GM12878 (cell line): ENCODE data around the gene FAM221B. TPM values are rescaled to one million over a fixed set of nuclear protein-coding genes. Genes with fewer than 3 reads are reported as not detected.

ENCODE experiments used
- ATAC-seq: fragments of 200-7000 bp; cut with Tn5 transposase; 3 replicates; pipeline ENCODE4 v1.9.1; 2020; ENCODE audit warnings: mild to moderate bottlenecking, moderate library complexity
- BruUV-seq: library from RNA; stranded (reverse); fragments of 400-500 nt; replicated peaks from 2 replicates; lab custom pipeline; 2021; lab: Mats Ljungman, UMichigan
- CTCF ChIA-PET: fragments of 300-600 bp; sonication (Branson Sonifier 250); formaldehyde crosslinking; extraction: SDS; loops from one replicate; lab custom pipeline; 2021; ENCODE audit warnings: inconsistent platforms; lab: Yijun Ruan, JAX
- POLR2A ChIA-PET: fragments of 350-600 bp; formaldehyde crosslinking; extraction: SDS; loops from one replicate; lab custom pipeline; 2021; ENCODE audit warnings: inconsistent platforms; lab: Charles Lee
- RAD21 ChIA-PET: fragments of 300-600 bp; sonication (Branson Sonifier 250); formaldehyde crosslinking; loops from one replicate; lab custom pipeline; 2023; ENCODE audit warnings: antibody characterized with exemption; ENCODE audit not compliant: unreplicated experiment; lab: Charles Lee
- SMC1A ChIA-PET: fragments of 300-600 bp; sonication (Branson Sonifier 250); formaldehyde crosslinking; loops from one replicate; lab custom pipeline; 2023; ENCODE audit not compliant: unreplicated experiment, uncharacterized antibody; lab: Charles Lee
- DNase-seq: peaks from one replicate; pipeline ENCODE4 v3.0.0-alpha.2; 2011; ENCODE audit warnings: low read depth, low spot score
- FAIRE-seq: peaks from 3 replicates; lab custom pipeline; 2011; peaks lifted over from hg19 to GRCh38; lab: Jason Lieb, UNC
- H2AFZ ChIP-seq: 2 replicates; pipeline ENCODE4 v1.6.0; 2011; ENCODE audit warnings: low read depth, low read length, control low read depth; ENCODE audit not compliant: control insufficient read depth
- H3K27ac ChIP-seq: 2 replicates; pipeline ENCODE4 v1.5.1; 2011; ENCODE audit warnings: control low read depth; ENCODE audit not compliant: control insufficient read depth, insufficient read depth
- H3K27me3 ChIP-seq, 2 experiments: replicated peaks in 1 of 2; 2 replicates each; pipeline versions ENCODE4 v1.6.0 to v1.6.1; 2011; ENCODE audit warnings: low read length in 1 of 2; ENCODE audit not compliant: control insufficient read depth in 2 of 2, insufficient read depth in 2 of 2
- H3K36me3 ChIP-seq, 2 experiments: 2 replicates each; pipeline ENCODE4 v1.5.1; 2011; ENCODE audit warnings: low read length in 1 of 2; ENCODE audit not compliant: control insufficient read depth in 2 of 2, insufficient read depth in 2 of 2
- H3K4me1 ChIP-seq: 2 replicates; pipeline ENCODE4 v1.6.1; 2011; ENCODE audit warnings: mild to moderate bottlenecking, low read length, moderate library complexity, mixed read lengths; ENCODE audit not compliant: control insufficient read depth, insufficient read depth
- H3K4me2 ChIP-seq: 2 replicates; pipeline ENCODE4 v1.6.0; 2011; ENCODE audit warnings: control low read depth; ENCODE audit not compliant: control insufficient read depth, insufficient read depth
- H3K4me3 ChIP-seq: fragments of 200-600 bp; sonication (generic); 2 replicates; pipeline ENCODE4 v1.5.1; 2016
- H3K79me2 ChIP-seq: 2 replicates; pipeline ENCODE4 v1.6.0; 2011; ENCODE audit warnings: low read length; ENCODE audit not compliant: control insufficient read depth, insufficient read depth
- H3K9ac ChIP-seq: 2 replicates; pipeline ENCODE4 v1.8.0; 2011; ENCODE audit warnings: low read length, control low read depth, mixed read lengths; ENCODE audit not compliant: control insufficient read depth, insufficient read depth
- H3K9me3 ChIP-seq: replicated peaks from 3 replicates; pipeline ENCODE4 v1.5.1; 2011; ENCODE audit warnings: mild to moderate bottlenecking, low read length; ENCODE audit not compliant: control insufficient read depth, insufficient read depth
- H4K20me1 ChIP-seq: 2 replicates; pipeline ENCODE4 v1.6.0; 2011; ENCODE audit not compliant: control insufficient read depth, insufficient read depth
- CHD2 ChIP-seq: IDR thresholded peaks from 2 replicates; pipeline ENCODE4 v1.6.1; 2011; ENCODE audit warnings: low read depth, low read length, improper control_type of control experiment, borderline replicate concordance
- DPF2 ChIP-seq: fragments of 450-650 bp; IDR thresholded peaks from 2 replicates; pipeline ENCODE4 v1.6.1; 2017; ENCODE audit warnings: mild to moderate bottlenecking
- GABPA ChIP-seq: IDR thresholded peaks from 2 replicates; pipeline ENCODE4 v1.6.1; 2014; ENCODE audit warnings: antibody characterized with exemption, low read depth, mild to moderate bottlenecking, inconsistent platforms
- IKZF1 ChIP-seq: fragments of 450-650 bp; conservative IDR thresholded peaks from 2 replicates; pipeline ENCODE4 v1.6.1; 2017; ENCODE audit warnings: antibody characterized with exemption, mild to moderate bottlenecking
- SPI1 ChIP-seq: IDR thresholded peaks from 2 replicates; pipeline ENCODE4 v1.6.1; 2011; ENCODE audit warnings: low read depth, mild to moderate bottlenecking, low read length, moderate library complexity, borderline replicate concordance; ENCODE audit not compliant: insufficient read depth
- SRF ChIP-seq, 2 experiments: IDR thresholded peaks; 2 replicates each; pipeline ENCODE4 v1.6.1; 2011; ENCODE audit warnings: low read depth in 2 of 2, low read length in 2 of 2, mild to moderate bottlenecking in 1 of 2, moderate library complexity in 1 of 2
- STAT3 ChIP-seq: IDR thresholded peaks from 2 replicates; pipeline ENCODE4 v1.6.1; 2011; ENCODE audit warnings: low read depth, low read length, improper control_type of control experiment
- TARDBP ChIP-seq: IDR thresholded peaks from 2 replicates; pipeline ENCODE4 v1.6.1; 2016; ENCODE audit warnings: borderline replicate concordance
- ZNF217 ChIP-seq: fragments of 450-650 bp; IDR thresholded peaks from 2 replicates; pipeline ENCODE4 v1.6.1; 2017; ENCODE audit warnings: antibody characterized with exemption, mild to moderate bottlenecking
- WGBS: methylation state at CpG from one replicate; pipeline ENCODE4 v1.1.6; 2016; ENCODE audit warnings: low lambda C conversion rate; ENCODE audit not compliant: insufficient replicate concordance, insufficient coverage; ENCODE audit errors: missing lambda C conversion rate; 5-methylcytosine and 5-hydroxymethylcytosine counted together
- in situ Hi-C: fragments of 300-500 bp; cut with MboI; formaldehyde crosslinking; loops from 9 replicates; pipeline ENCODE4 v1.14.3; 2018; ENCODE audit warnings: mixed read lengths
- intact Hi-C: fragments of 100-400 bp; cut with micrococcal nuclease; formaldehyde crosslinking; loops from one replicate; pipeline ENCODE4 v1.14.2; 2022; ENCODE audit not compliant: unreplicated experiment
- polyA plus RNA-seq, 11 experiments: library from polyadenylated mRNA; depleted of rRNA in 4 of 11; unstranded in 6 of 11; stranded (reverse) in 5 of 11; fragments of >200 nt; fragmentation: Nextera tagmentation in 4 of 11; fragmentation: Illumina TruSeq in 1 of 11; extraction: Ambion mirVana in 4 of 11; extraction: Trizol in 1 of 11; gene quantifications; 1 replicate in 1 of 11; 2 replicates in 10 of 11; pipeline versions ENCODE4 v1.2.1 to v1.2.3, GENCODE V29; 2011 to 2016; ENCODE audit warnings: inconsistent platforms in 2 of 11, missing spikeins in 2 of 11, low read depth in 1 of 11
- total RNA-seq, 4 experiments: library from RNA; depleted of rRNA in 3 of 4; stranded (reverse); fragments of >200 nt in 3 of 4; fragmentation: Illumina TruSeq in 1 of 4; extraction: Trizol in 1 of 4; gene quantifications; 2 replicates each; pipeline versions ENCODE4 v1.2.1 to v1.2.3, GENCODE V29; 2013 to 2021
- TF ChIP-seq, protein P1 (sequence below): IDR thresholded peaks from 2 replicates; pipeline ENCODE4 v1.6.1; 2011; ENCODE audit warnings: low read depth, low read length, improper control_type of control experiment, borderline replicate concordance
- TF ChIP-seq, protein P2 (sequence below): fragments of 450-650 bp; IDR thresholded peaks from 2 replicates; pipeline ENCODE4 v1.6.1; 2016; ENCODE audit warnings: mild to moderate bottlenecking, moderate library complexity, borderline replicate concordance

The FAM221B gene
- total and polyA plus RNA-seq, 10 of the 15 experiments (the other 5 are each of a cell fraction or from before 2014, with no cell fraction given) = 0.02 to 0.12 (median 0.04) TPM; not detected in 5

DNA sequence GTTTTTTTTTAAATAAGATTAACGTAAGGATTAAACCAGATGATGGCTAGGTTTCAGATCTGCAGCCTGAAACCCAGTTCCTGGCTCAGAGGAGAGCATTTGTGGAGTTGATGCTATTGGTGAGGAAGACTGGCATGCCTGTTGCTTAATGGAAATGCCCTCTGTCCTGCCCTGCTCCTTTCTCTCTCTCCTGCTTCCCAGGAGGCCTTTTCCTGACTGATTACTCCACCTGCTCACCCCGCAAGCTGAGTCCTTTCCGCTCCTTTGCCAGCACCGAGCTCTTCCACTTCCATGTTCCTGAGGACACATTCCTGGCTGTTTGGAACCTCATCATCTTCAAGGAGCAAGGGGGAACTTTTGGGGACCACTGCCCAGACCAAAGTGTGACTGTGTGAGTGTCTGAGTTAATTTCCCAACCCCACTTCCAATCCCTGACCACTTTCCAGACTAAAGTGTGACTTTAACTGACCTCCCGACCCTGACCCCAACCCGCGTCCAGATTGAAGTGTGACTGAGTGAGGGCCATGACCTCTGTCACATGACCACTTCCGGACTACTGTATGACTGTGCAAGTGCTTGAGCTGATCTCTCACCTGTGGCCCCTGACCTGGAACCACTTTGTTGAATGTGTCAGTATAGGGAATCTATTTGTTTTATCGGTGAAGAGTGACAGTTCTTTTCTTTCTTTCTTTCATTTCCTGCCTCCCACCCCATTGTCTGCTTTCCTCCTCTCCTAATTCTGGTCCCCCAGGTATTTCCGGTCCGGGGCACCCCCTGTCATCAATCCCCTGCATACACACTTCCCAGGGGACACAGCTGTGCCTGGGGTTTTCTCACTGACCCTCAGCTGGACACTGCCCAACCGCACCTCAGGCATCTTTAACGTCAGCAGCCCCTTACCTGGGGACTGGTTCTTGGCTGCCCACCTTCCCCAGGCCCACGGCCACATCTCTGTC, 6.0 kb upstream of the FAM221B start:
- intact Hi-C loops (loop anchor here (1.0 kb wide), 1 partner anchor 8 kb away; no protein-coding TSS in a partner anchor), in situ Hi-C loops (no loop called here)
- H3K9ac ChIP-seq = peak overlapping the region; percentile 29; the same call in 1 of the 2 replicates
- H3K9me3 ChIP-seq = no peaks in the 10 kb centered on the region
- SMC1A ChIA-PET = interaction anchor here (0.6 to 8.9 kb wide), 10 partner anchors 8 to 106 kb away, joined by 3 to 118 read pairs (median 5); partner anchors contain the start of gene SPAG8
- H2AFZ ChIP-seq = peak overlapping the region; percentile 24
- no peaks in the 10 kb centered on the region for H4K20me1 ChIP-seq
- peak; percentile 18 for FAIRE-seq
- H3K36me3 ChIP-seq = no peaks in the 10 kb centered on the region
- peaks cover 28% of the 10 kb centered on the region for H3K4me1 ChIP-seq
- H3K27me3 ChIP-seq = no peaks in the 10 kb centered on the region
- DNase-seq = no peak
- WGBS = 74% methylated on average over 14 of the region's 14 CpGs
- H3K79me2 ChIP-seq = no peaks in the 10 kb centered on the region; the same call in 1 of the 2 replicates
- peak overlapping the region; percentile 54 for H3K27ac ChIP-seq
- POLR2A ChIA-PET = interaction anchor here (0.6 to 6.2 kb wide), 3 partner anchors 11 to 705 kb away, joined by 3 to 80 read pairs (median 5); no protein-coding TSS in a partner anchor
- CTCF ChIA-PET = interaction anchor here (1.0 to 7.8 kb wide), 18 partner anchors 8 to 138 kb away, joined by 3 to 59 read pairs (median 6); partner anchors contain the start of genes HINT2 and SPAG8
- peak; percentile 65 for ATAC-seq
- RAD21 ChIA-PET = interaction anchor here (0.9 to 5.4 kb wide), 10 partner anchors 9 to 188 kb away, joined by 3 to 41 read pairs (median 4); partner anchors contain the start of genes CREB3, SPAG8 and TLN1
- peak overlapping the region; percentile 10; the same call in 1 of the 2 replicates for H3K4me3 ChIP-seq
- peak overlapping the region; percentile 56 for H3K4me2 ChIP-seq
- no TSS peak for BruUV-seq
- TF ChIP-seq CHD2 (no peak), GABPA (peak; percentile 55; the same call in 1 of the 2 replicates), DPF2 (0 out of 2 replicates have a peak, but pooled peaks have one; percentile 15), IKZF1 (peak; percentile 15), ZNF217 (no peak), STAT3 (no peak), SRF (IDR thresholded peaks at IDR 0.05; ENCODE audit: low read depth in 2 of 2, low read length in 2 of 2) (no peak), TARDBP (no peak), SPI1 (no peak)
- TF ChIP-seq, protein P1, sequence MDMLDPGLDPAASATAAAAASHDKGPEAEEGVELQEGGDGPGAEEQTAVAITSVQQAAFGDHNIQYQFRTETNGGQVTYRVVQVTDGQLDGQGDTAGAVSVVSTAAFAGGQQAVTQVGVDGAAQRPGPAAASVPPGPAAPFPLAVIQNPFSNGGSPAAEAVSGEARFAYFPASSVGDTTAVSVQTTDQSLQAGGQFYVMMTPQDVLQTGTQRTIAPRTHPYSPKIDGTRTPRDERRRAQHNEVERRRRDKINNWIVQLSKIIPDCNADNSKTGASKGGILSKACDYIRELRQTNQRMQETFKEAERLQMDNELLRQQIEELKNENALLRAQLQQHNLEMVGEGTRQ = peak; percentile 4; the same call in 1 of the 2 replicates
- TF ChIP-seq, protein P2, sequence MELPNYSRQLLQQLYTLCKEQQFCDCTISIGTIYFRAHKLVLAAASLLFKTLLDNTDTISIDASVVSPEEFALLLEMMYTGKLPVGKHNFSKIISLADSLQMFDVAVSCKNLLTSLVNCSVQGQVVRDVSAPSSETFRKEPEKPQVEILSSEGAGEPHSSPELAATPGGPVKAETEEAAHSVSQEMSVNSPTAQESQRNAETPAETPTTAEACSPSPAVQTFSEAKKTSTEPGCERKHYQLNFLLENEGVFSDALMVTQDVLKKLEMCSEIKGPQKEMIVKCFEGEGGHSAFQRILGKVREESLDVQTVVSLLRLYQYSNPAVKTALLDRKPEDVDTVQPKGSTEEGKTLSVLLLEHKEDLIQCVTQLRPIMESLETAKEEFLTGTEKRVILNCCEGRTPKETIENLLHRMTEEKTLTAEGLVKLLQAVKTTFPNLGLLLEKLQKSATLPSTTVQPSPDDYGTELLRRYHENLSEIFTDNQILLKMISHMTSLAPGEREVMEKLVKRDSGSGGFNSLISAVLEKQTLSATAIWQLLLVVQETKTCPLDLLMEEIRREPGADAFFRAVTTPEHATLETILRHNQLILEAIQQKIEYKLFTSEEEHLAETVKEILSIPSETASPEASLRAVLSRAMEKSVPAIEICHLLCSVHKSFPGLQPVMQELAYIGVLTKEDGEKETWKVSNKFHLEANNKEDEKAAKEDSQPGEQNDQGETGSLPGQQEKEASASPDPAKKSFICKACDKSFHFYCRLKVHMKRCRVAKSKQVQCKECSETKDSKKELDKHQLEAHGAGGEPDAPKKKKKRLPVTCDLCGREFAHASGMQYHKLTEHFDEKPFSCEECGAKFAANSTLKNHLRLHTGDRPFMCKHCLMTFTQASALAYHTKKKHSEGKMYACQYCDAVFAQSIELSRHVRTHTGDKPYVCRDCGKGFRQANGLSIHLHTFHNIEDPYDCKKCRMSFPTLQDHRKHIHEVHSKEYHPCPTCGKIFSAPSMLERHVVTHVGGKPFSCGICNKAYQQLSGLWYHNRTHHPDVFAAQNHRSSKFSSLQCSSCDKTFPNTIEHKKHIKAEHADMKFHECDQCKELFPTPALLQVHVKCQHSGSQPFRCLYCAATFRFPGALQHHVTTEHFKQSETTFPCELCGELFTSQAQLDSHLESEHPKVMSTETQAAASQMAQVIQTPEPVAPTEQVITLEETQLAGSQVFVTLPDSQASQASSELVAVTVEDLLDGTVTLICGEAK = peak; percentile 13; the same call in 1 of the 2 replicates
